B cell (primary cell): ENCODE measurements around the gene BUD31. TPM values are rescaled to one million over a fixed set of nuclear protein-coding genes. Genes with fewer than 3 reads are reported as not detected.
"Not testable (repeated sequence)": the region's sequence is repeated elsewhere in the genome, so short reads cannot be mapped to it uniquely, and the experiment has no call there.

Experiments used
- ATAC-seq: fragments of 200-7000 bp; cut with Tn5 transposase; one replicate; pipeline ENCODE4 v1.10.0; 2021; ENCODE audit warnings: low read depth, mild to moderate bottlenecking, moderate number of reproducible peaks, moderate library complexity
- CTCF ChIA-PET: fragments of 350-600 bp; sonication (Branson Sonifier 250); formaldehyde crosslinking; loops from one replicate; lab custom pipeline; 2021; ENCODE audit warnings: antibody characterized with exemption, inconsistent platforms; lab: Charles Lee
- POLR2A ChIA-PET: fragments of 350-600 bp; sonication (Branson Sonifier 250); formaldehyde crosslinking; loops from one replicate; lab custom pipeline; 2021; ENCODE audit warnings: antibody characterized with exemption; lab: Charles Lee
- DNase-seq: peaks from one replicate; pipeline ENCODE4 v3.0.0; 2013
- H2AFZ ChIP-seq: 2 replicates; pipeline ENCODE4 v1.6.1; 2012; ENCODE audit warnings: mild to moderate bottlenecking, low read depth, low read length; ENCODE audit not compliant: insufficient read depth, poor library complexity, severe bottlenecking
- H3K27ac ChIP-seq, 2 donors: 1 replicate in 1 of 2; 2 replicates in 1 of 2; pipeline ENCODE4 v1.5.1; 2012 to 2013; ENCODE audit warnings: low read length in 2 of 2, mild to moderate bottlenecking in 2 of 2, moderate library complexity in 1 of 2
- H3K27me3 ChIP-seq, 4 experiments: fragments of 200-600 bp in 1 of 4; sonication (generic) in 1 of 4; replicated peaks in 1 of 4; 1 replicate in 2 of 4; 2 replicates in 2 of 4; pipeline versions ENCODE4 v1.6.1 to v1.7.0; 2013 to 2016; ENCODE audit warnings: low read length in 3 of 4, mild to moderate bottlenecking in 2 of 4, mixed read lengths in 1 of 4, moderate library complexity in 1 of 4; ENCODE audit not compliant: insufficient read depth in 4 of 4, control insufficient read depth in 3 of 4; ENCODE audit errors: control extremely low read depth in 1 of 4
- H3K36me3 ChIP-seq, 2 experiments: replicated peaks in 1 of 2; 1 replicate in 1 of 2; 2 replicates in 1 of 2; pipeline versions ENCODE4 v1.6.1 to v1.7.1; 2013; ENCODE audit warnings: low read length in 1 of 2; ENCODE audit not compliant: insufficient read depth in 2 of 2, control insufficient read depth in 1 of 2; ENCODE audit errors: control extremely low read depth in 1 of 2, extremely low read depth in 1 of 2
- H3K4me1 ChIP-seq, 2 donors: fragments of 200-600 bp in 1 of 2; sonication (generic) in 1 of 2; 1 replicate in 1 of 2; 2 replicates in 1 of 2; pipeline versions ENCODE4 v1.5.1 to v1.6.1; 2013 to 2017; ENCODE audit warnings: low read length in 2 of 2; ENCODE audit not compliant: control insufficient read depth in 2 of 2, insufficient read depth in 2 of 2
- H3K4me2 ChIP-seq: replicated peaks from 2 replicates; pipeline ENCODE3; 2012; ENCODE audit warnings: mild to moderate bottlenecking, low read depth, low read length; ENCODE audit not compliant: poor library complexity, severe bottlenecking
- H3K4me3 ChIP-seq, 5 experiments: fragments of 200-600 bp in 1 of 5; sonication (generic) in 1 of 5; 1 replicate in 3 of 5; 2 replicates in 2 of 5; pipeline versions ENCODE4 v1.5.1 to v1.7.0; 2011 to 2016; ENCODE audit warnings: low read length in 4 of 5, mild to moderate bottlenecking in 4 of 5, low read depth in 2 of 5, control low read depth in 1 of 5, moderate library complexity in 1 of 5; ENCODE audit not compliant: insufficient read depth in 1 of 5; ENCODE audit errors: control extremely low read depth in 1 of 5, extremely low read depth in 1 of 5
- H3K79me2 ChIP-seq: fragments of 200-600 bp; sonication (generic); one replicate; pipeline ENCODE4 v1.6.0; 2016; ENCODE audit warnings: low read length; ENCODE audit not compliant: control insufficient read depth, insufficient read depth
- H3K9ac ChIP-seq: fragments of 200-600 bp; sonication (generic); 2 replicates; pipeline ENCODE4 v1.6.1; 2017; ENCODE audit warnings: mild to moderate bottlenecking, low read length, moderate library complexity
- H3K9me3 ChIP-seq, 3 donors: one replicate each; pipeline versions ENCODE4 v1.6.1 to v1.7.1; 2013; ENCODE audit warnings: low read length in 2 of 3; ENCODE audit not compliant: control insufficient read depth in 2 of 3, insufficient read depth in 1 of 3; ENCODE audit errors: control extremely low read depth in 1 of 3
- H4K20me1 ChIP-seq: 2 replicates; pipeline ENCODE4 v1.6.0; 2012; ENCODE audit warnings: mild to moderate bottlenecking, low read length; ENCODE audit not compliant: insufficient read depth, control insufficient read depth, poor library complexity, severe bottlenecking
- H3K27ac Mint-ChIP-seq: one replicate; pipeline ENCODE4 v1.8.0; 2021; ENCODE audit warnings: mixed read lengths
- H3K27me3 Mint-ChIP-seq: one replicate; pipeline ENCODE4 v1.8.0; 2021; ENCODE audit warnings: mixed read lengths
- H3K4me1 Mint-ChIP-seq: one replicate; pipeline ENCODE4 v1.8.0; 2021; ENCODE audit warnings: mixed read lengths
- H3K4me3 Mint-ChIP-seq: one replicate; pipeline ENCODE4 v1.8.0; 2021; ENCODE audit warnings: mixed read lengths
- H3K9me3 Mint-ChIP-seq: one replicate; pipeline ENCODE4 v1.8.0; 2022; ENCODE audit warnings: mixed read lengths; ENCODE audit not compliant: insufficient read depth
- EZH2 ChIP-seq: IDR thresholded peaks from 2 replicates; pipeline ENCODE4 v1.6.1; 2012; ENCODE audit warnings: borderline replicate concordance, low read depth, mild to moderate bottlenecking, moderate library complexity, low read length; ENCODE audit not compliant: insufficient read depth, poor library complexity, severe bottlenecking
- WGBS: methylation state at CpG from one replicate; pipeline ENCODE4 v1.1.5; 2013; ENCODE audit warnings: missing lambda C conversion rate; ENCODE audit not compliant: insufficient coverage; 5-methylcytosine and 5-hydroxymethylcytosine counted together
- intact Hi-C: fragments of 100-400 bp; cut with micrococcal nuclease; formaldehyde crosslinking; loops from one replicate; pipeline ENCODE4 v1.10.0; 2022
- polyA plus RNA-seq: library from polyadenylated mRNA; depleted of rRNA; stranded (reverse); fragments of >200 nt; gene quantifications from 2 replicates; pipeline ENCODE4 v1.2.3, GENCODE V29; 2012
- total RNA-seq, 2 donors: library from RNA; stranded (reverse); fragments of 120-200 nt in 1 of 2; gene quantifications; 1 replicate in 1 of 2; 2 replicates in 1 of 2; pipeline versions ENCODE4 v1.2.3 to v1.2.4, GENCODE V29; 2013 to 2022
- TF ChIP-seq, protein P1 (sequence below): fragments of 200-600 bp; IDR thresholded peaks from one replicate; pipeline ENCODE4 v1.8.0; 2022; ENCODE audit warnings: antibody characterized with exemption, mild to moderate bottlenecking

Gene BUD31
- total and polyA plus RNA-seq, 2 donors (not counting 1 experiment from before 2014, with no cell fraction given), result 57.8 to 69.4 TPM

DNA sequence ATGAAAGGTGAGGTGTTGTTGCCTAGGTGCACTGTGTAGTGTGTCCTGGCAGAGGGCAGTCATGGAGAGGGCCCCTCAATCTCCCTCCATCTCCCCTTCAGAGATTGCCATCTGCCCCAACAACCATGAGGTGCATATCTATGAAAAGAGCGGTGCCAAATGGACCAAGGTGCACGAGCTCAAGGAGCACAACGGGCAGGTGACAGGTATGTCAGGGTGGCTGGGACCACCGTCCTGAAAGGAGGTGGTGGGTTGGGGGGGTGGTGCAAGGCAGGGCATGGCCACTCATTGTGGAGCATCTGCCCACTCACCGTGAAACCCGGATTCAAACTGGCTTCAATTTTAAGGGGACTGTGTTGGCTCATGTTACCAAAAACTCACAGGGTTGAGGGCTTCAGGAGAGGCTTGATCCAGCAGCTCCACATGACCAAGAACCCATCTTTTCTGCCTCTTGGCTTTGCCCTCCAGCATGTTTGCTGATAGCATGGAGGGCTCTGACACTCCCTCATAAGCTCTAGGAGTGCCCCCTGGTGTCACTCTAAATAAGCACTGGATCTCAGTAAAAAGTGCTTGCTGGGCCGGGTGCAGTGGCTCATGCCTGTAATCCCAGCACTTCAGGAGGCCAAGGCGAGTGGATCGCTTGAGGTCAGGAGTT lies 22.1 kb upstream of the BUD31 start:
- Mint-ChIP-seq H3K4me1 (peaks cover 22% of the 10 kb centered on the region), H3K27ac (peak overlapping the region; percentile 53), H3K9me3 (no peaks in the 10 kb centered on the region), H3K27me3 (no peaks in the 10 kb centered on the region), H3K4me3 (no peak overlapping the region)
- Histone ChIP-seq H2AFZ (no peak overlapping the region), H3K9me3 (no peaks in the 10 kb centered on the region), H3K36me3 (peaks cover 0 to 63% of the 10 kb centered on the region in 2 experiments), H3K27ac (no peak overlapping the region), H3K79me2 (peaks cover 83% of the 10 kb centered on the region), H3K4me3 (no peak overlapping the region), H3K4me2 (no peak overlapping the region), H4K20me1 (peaks cover 83% of the 10 kb centered on the region), H3K27me3 (no peaks in the 10 kb centered on the region), H3K9ac (no peak overlapping the region), H3K4me1 (peaks cover 12 to 35% of the 10 kb centered on the region in 2 donors)
- WGBS, result 94% methylated on average over 9 of the region's 9 CpGs
- DNase-seq, result peak; percentile 48
- intact Hi-C loops, result loop anchor here (1.0 kb wide), 1 partner anchor 21 kb away; no protein-coding TSS in a partner anchor
- peak; percentile 70 for ATAC-seq
- CTCF ChIA-PET, result interaction anchor here (0.7 to 3.4 kb wide), 7 partner anchors 13 to 213 kb away, joined by 3 to 24 read pairs (median 4); partner anchors contain the start of gene ARPC1B
- POLR2A ChIA-PET, result no interaction called here
- no peak for TF ChIP-seq EZH2
- TF ChIP-seq, protein P1, sequence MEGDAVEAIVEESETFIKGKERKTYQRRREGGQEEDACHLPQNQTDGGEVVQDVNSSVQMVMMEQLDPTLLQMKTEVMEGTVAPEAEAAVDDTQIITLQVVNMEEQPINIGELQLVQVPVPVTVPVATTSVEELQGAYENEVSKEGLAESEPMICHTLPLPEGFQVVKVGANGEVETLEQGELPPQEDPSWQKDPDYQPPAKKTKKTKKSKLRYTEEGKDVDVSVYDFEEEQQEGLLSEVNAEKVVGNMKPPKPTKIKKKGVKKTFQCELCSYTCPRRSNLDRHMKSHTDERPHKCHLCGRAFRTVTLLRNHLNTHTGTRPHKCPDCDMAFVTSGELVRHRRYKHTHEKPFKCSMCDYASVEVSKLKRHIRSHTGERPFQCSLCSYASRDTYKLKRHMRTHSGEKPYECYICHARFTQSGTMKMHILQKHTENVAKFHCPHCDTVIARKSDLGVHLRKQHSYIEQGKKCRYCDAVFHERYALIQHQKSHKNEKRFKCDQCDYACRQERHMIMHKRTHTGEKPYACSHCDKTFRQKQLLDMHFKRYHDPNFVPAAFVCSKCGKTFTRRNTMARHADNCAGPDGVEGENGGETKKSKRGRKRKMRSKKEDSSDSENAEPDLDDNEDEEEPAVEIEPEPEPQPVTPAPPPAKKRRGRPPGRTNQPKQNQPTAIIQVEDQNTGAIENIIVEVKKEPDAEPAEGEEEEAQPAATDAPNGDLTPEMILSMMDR, result peak; percentile 27

DNA sequence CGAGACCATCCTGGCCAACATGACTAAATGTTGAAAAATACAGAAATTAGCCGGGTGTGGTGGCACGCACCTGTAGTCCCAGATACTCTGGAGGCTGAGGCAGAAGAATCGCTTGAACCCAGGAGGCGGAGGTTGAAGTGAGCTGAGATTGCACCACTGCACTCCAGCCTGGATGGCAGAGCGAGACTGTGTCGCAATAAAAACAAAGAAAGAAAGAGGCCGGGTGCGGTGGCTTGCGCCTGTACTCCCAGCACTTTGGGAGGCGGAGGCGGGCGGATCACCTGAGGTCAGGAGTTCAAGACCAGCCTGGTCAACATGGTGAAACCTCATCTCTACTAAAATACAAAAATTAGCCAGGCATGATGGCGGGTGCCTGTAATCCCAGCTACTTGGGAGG lies 21.5 kb upstream of the BUD31 start:
- H3K27me3 ChIP-seq, ATAC-seq, DNase-seq, H3K4me2 ChIP-seq, H3K4me3 ChIP-seq, H3K27me3 Mint-ChIP-seq, H2AFZ ChIP-seq, H3K27ac Mint-ChIP-seq, H3K9me3 Mint-ChIP-seq, H3K27ac ChIP-seq, POLR2A ChIA-PET, H3K9ac ChIP-seq, H3K9me3 ChIP-seq, H3K4me3 Mint-ChIP-seq: not testable (repeated sequence)
- intact Hi-C loops, result loop anchor here (1.0 kb wide), 1 partner anchor 22 kb away; no protein-coding TSS in a partner anchor
- CTCF ChIA-PET, result interaction anchor here (0.7 to 3.4 kb wide), 6 partner anchors 13 to 213 kb away, joined by 3 to 24 read pairs (median 4); partner anchors contain the start of gene ARPC1B
- H3K79me2 ChIP-seq, result peaks cover 83% of the 10 kb centered on the region
- peaks cover 21% of the 10 kb centered on the region for H3K4me1 Mint-ChIP-seq
- H3K4me1 ChIP-seq, result peaks cover 9 to 34% of the 10 kb centered on the region in 2 donors
- H3K36me3 ChIP-seq, result peaks cover 0 to 65% of the 10 kb centered on the region in 2 experiments
- peaks cover 83% of the 10 kb centered on the region for H4K20me1 ChIP-seq
- WGBS, result 93% methylated on average over 7 of the region's 14 CpGs
